Activated naive CD8-positive, alpha-beta T cell treated with anti-CD3 and anti-CD28 coated beads for 36 hours (primary cell): ENCODE measurements around the gene PSMC3. TPM values are rescaled to one million over a fixed set of nuclear protein-coding genes. Genes with fewer than 3 reads are reported as not detected.

Experiments used
- DNase-seq: peaks from one replicate; pipeline ENCODE4 v3.0.0; 2021
- H3K27ac Mint-ChIP-seq: one replicate; pipeline ENCODE4 v1.8.0; 2022; ENCODE audit warnings: mild to moderate bottlenecking, moderate library complexity, mixed read lengths
- H3K27me3 Mint-ChIP-seq: one replicate; pipeline ENCODE4 v1.8.0; 2022; ENCODE audit warnings: mild to moderate bottlenecking, mixed read lengths
- H3K36me3 Mint-ChIP-seq: one replicate; pipeline ENCODE4 v1.8.0; 2021; ENCODE audit warnings: mild to moderate bottlenecking, mixed read lengths
- H3K4me1 Mint-ChIP-seq: one replicate; pipeline ENCODE4 v1.8.0; 2021; ENCODE audit warnings: mixed read lengths
- H3K4me3 Mint-ChIP-seq: one replicate; pipeline ENCODE4 v1.8.0; 2022; ENCODE audit warnings: mild to moderate bottlenecking, moderate library complexity, mixed read lengths
- H3K9me3 Mint-ChIP-seq: one replicate; pipeline ENCODE4 v1.8.0; 2022; ENCODE audit warnings: mixed read lengths
- total RNA-seq, 2 experiments: library from RNA; stranded (reverse); gene quantifications; one replicate each; pipeline ENCODE4 v1.2.3, GENCODE V29; 2021

The PSMC3 gene
- total RNA-seq, 2 experiments from 2014 or later: 168 to 176 TPM

DNA sequence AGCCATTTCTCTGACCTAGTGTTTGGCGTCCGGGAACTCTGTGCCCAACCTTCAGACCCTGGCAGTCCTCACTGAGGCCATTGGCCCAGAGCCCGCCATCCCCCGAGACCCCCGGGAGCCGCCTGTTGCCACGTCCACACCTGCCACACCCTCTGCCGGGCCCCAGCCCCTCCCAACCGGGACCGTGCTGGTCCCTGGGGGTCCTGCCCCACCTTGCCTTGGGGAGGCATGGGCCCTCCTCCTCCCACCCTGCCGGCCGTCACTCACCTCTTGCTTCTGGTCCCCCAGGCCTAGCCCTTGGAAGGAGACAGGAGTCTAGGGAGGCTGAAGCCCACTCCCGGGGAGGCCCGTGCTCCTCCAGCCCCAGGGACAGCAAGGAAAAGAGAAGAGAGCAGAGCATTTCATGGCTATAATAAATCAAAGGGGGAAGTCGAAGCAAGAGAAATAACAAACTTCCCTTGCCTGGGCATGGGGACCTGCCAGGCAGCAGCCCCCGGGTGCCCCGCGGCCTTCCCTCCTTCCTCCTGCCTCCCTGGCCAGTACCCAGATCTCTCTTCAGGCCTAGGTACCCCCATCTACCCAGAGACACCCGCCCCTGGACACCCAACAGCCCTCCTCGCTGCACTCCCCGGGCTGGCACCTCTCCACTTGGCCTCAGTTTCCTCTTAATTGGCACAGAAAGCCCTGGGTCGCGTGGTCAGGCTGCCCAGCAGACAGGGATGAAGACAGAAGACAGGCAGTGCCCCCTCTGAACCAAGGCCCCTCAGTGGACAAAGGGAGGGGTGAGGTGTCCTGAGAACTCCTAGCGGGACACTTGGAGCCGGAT lies 30.8 kb downstream of the PSMC3 start:
- Mint-ChIP-seq H3K27me3 (no peaks in the 10 kb centered on the region), H3K9me3 (no peaks in the 10 kb centered on the region), H3K36me3 (no peaks in the 10 kb centered on the region), H3K4me1 (peaks cover 22% of the 10 kb centered on the region), H3K4me3 (peak overlapping the region; percentile 18), H3K27ac (peak overlapping the region; percentile 92)
- no peak for DNase-seq

DNA sequence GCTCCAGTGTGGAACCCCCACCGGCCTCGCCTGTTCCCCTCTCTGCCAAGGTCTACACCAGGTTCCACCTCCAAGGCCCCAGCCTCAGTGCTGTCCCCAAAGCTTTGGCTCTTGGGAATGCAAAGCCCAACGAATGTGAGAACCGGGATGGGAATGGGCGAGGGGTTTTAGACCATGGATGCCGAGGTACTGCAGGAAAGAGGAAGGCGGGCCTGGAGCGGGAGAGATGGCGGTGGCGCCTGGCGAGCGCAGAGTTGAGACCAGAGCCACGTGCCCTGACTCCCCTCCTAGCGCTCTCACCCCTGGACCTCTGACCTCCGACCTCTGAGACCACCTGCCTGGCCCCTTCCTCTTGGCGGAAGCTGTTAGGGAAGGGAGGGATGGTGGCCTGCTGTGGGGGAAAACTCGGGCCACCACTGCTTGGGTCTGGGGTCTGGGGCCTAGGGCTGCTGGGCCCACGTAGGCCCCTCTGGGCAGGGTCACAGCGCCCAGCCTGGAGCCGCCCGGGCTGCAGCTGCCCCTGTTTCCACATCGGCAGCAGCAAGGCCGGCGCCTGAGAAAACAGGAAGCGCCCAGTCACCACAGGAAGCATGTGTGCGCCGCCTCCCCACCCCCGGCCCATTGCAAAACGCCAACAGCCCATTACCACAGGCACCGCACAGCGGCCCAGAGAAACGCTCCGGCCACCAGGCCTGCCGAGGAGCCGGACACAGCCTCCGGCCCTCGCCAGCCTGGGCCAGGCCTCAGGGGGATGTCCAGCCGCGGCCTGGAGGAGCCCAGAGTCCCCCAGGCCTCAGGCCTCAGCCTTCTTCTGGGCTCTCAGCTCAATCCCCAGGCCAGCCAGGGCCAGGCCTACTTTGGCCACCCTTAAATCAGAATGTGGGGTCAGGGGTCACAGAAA lies 31.7 kb downstream of the PSMC3 start:
- Mint-ChIP-seq H3K4me3 (peak overlapping the region; percentile 60), H3K4me1 (peaks cover 24% of the 10 kb centered on the region), H3K36me3 (no peaks in the 10 kb centered on the region), H3K27ac (peak overlapping the region; percentile 92), H3K27me3 (no peaks in the 10 kb centered on the region), H3K9me3 (no peaks in the 10 kb centered on the region)
- DNase-seq: peak; percentile 58

DNA sequence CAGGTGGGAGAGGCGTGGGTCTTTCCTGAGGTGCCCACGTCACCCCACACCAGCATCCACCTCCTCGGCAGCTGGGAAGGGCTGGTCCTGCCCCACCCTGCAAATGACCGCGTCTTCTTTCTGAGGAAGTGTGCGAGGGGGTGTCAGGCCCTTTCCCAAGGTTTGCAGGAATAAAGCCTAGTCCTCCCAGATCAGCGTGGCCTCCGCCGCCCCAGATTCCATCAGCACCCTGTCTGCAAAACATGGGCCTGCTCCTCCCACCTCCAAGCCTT lies 32.3 kb downstream of the PSMC3 start:
- no peak overlapping the region for H3K4me3 Mint-ChIP-seq
- no peak for DNase-seq
- no peaks in the 10 kb centered on the region for H3K36me3 Mint-ChIP-seq
- no peaks in the 10 kb centered on the region for H3K27me3 Mint-ChIP-seq
- peak overlapping the region; percentile 92 for H3K27ac Mint-ChIP-seq
- H3K4me1 Mint-ChIP-seq: peaks cover 26% of the 10 kb centered on the region
- H3K9me3 Mint-ChIP-seq: no peaks in the 10 kb centered on the region

DNA sequence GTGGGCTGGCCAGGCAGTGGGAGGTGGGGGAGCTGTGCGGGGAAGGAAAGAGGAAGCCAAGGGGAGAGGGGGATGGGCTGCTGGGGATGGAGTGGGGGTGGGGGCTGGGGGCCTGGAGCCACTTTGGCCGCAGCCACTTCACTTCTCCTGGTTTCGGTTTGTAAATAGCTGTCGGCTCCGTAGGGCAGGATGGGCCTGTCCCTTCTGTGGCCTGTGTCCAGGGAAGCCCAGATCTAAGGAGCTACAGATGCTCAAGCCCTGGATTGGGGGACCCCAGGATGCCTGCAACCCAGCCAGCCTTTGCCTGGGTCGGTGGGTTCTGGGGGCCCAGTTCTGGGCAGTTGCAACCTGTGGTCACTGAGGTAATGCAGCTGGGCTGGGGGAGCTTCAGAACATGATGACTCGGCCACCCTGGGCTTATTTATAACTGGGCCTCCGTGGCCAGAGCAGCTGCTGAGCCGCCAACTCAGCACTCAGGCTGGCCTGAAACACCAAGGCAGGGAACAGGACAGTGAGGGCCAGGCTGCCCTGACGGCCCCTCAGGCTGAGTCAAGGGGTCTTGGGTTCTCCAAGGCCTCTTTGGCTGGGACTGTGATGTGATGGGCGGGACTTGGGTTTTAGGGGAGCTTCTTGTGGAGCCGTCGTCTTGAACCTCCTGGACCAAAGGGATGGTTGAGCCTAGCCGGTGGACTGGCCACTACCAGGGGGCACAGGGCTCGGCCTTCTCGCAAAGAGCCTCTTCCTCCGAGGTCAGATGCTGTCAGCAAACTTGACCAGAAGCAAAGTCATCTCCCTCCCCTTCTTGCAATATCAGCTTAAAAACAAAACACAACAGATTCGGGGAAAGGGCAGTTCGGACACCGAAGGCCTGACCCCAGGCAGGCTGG lies 32.8 kb downstream of the PSMC3 start:
- no peak overlapping the region for H3K4me3 Mint-ChIP-seq
- peaks cover 32% of the 10 kb centered on the region for H3K4me1 Mint-ChIP-seq
- H3K27me3 Mint-ChIP-seq: no peaks in the 10 kb centered on the region
- no peak for DNase-seq
- H3K9me3 Mint-ChIP-seq: no peaks in the 10 kb centered on the region
- peak overlapping the region; percentile 92 for H3K27ac Mint-ChIP-seq
- no peaks in the 10 kb centered on the region for H3K36me3 Mint-ChIP-seq

DNA sequence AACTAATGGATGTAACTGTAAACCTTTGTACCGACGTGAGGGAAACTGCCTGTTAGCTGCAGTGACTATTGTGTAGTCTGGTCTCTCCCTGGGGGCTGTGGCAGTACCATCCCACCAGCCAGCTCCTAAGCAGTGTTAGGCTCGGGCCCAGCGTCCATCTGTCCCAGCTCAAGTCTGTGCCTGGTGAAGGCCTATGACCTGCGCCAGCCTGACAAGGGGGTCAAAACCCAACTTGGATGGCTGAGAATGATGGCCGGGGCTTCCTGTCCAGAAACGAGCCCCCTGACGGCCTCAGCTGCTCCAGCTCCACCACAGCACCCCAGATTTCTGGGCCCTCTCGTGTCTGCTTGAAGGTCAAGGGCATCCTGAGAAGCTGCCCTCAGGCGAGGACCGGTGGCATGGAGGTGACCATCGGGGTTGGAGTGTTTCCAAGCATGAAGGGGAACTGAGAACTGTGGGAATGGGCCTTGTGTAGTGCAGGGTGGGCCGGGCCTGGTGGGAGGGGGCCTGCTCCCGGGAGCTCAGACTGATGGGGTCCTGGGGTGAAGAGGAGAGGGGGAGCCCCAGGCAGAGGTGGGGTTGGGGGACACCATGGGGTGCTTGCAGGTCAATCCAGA lies 33.6 kb downstream of the PSMC3 start:
- Mint-ChIP-seq H3K4me1 (peaks cover 34% of the 10 kb centered on the region), H3K9me3 (no peaks in the 10 kb centered on the region), H3K4me3 (no peak overlapping the region), H3K27me3 (no peaks in the 10 kb centered on the region), H3K27ac (no peak overlapping the region), H3K36me3 (no peaks in the 10 kb centered on the region)
- no peak for DNase-seq

DNA sequence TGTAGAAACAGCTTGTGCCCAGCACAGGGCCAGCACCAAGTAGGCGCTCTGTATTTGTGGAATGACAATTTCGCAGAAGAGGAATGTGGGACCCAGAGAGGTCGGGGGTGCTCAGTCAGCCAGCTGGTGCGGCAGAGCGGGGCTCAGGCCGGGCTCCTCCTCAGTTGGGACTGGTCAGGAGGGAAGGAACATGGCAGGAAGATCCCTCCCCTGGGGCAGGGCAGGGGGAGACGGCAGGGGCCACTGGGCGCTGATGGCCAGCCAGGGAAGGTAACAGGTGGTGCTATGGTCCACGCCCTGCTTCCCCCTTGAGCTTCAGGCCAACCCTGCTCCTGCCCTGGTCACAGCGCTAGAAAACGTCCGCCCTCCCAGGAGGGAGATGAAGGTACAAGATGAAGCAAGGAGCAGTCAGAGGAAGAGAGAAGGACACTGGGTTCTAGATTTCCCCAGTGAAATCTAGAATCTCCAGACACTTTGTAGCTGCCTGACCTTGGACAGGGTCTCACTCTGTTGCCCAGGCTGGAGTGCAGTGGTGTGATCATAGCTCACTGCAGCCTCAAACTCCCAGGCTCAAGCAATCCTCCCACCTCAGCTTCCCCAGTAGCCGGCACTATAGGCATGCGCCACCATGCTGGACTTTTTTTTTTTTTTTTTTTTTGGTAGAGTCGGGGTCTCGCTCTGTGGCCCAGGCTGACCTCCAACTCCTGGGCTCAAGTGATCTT lies 34.4 kb downstream of the PSMC3 start:
- H3K27ac Mint-ChIP-seq: no peak overlapping the region
- H3K27me3 Mint-ChIP-seq: no peaks in the 10 kb centered on the region
- H3K9me3 Mint-ChIP-seq: no peaks in the 10 kb centered on the region
- DNase-seq: no peak
- no peaks in the 10 kb centered on the region for H3K36me3 Mint-ChIP-seq
- H3K4me1 Mint-ChIP-seq: peaks cover 34% of the 10 kb centered on the region
- no peak overlapping the region for H3K4me3 Mint-ChIP-seq

DNA sequence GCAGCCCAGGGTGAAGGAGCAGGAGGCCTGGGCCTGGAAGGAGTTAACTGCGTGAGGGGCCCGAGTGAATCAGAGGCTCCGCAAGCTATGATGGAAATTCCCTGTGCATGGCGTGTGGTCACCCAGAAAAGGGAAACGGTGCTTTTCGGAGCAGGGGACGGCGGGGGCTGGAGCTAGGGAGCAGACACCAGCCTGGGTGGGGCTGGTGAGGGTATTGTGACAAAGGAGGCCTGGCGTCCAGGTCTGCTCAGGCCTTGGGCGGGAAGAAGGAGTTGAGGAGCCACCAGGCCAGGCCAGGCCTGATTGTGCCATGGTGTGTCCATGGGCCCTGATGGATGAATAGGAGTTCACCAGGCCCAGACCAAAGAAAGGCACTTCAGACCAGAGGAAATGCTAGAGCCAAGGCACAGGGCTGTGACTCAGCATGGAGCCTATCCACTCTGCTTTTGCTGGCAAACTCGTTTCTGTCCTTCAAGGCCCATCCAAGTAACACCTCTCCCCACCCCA lies 35.1 kb downstream of the PSMC3 start:
- Mint-ChIP-seq H3K9me3 (no peaks in the 10 kb centered on the region), H3K4me3 (peak overlapping the region; percentile 23), H3K27ac (no peak overlapping the region), H3K36me3 (no peaks in the 10 kb centered on the region), H3K4me1 (peaks cover 34% of the 10 kb centered on the region), H3K27me3 (no peaks in the 10 kb centered on the region)
- DNase-seq: no peak

DNA sequence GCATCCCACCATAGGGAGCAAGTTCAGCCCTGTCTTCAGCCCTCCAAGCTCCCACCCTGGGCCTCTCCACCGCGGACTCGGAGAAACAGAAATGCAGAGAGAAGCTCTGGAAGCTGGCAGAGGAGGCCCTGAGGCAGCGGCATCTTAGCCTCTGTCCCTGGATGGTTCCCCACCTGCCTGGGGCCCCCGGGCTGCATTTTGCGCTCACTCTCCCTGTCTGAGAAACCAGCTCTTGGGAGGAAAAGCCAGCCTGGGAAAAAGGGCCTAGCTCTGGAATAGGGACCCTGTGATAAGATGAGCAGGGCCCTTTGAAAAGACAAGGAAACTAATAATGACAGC lies 35.8 kb downstream of the PSMC3 start:
- Mint-ChIP-seq H3K27me3 (no peaks in the 10 kb centered on the region), H3K4me1 (peaks cover 30% of the 10 kb centered on the region), H3K4me3 (no peak overlapping the region), H3K36me3 (no peaks in the 10 kb centered on the region), H3K27ac (no peak overlapping the region), H3K9me3 (no peaks in the 10 kb centered on the region)
- DNase-seq: no peak

DNA sequence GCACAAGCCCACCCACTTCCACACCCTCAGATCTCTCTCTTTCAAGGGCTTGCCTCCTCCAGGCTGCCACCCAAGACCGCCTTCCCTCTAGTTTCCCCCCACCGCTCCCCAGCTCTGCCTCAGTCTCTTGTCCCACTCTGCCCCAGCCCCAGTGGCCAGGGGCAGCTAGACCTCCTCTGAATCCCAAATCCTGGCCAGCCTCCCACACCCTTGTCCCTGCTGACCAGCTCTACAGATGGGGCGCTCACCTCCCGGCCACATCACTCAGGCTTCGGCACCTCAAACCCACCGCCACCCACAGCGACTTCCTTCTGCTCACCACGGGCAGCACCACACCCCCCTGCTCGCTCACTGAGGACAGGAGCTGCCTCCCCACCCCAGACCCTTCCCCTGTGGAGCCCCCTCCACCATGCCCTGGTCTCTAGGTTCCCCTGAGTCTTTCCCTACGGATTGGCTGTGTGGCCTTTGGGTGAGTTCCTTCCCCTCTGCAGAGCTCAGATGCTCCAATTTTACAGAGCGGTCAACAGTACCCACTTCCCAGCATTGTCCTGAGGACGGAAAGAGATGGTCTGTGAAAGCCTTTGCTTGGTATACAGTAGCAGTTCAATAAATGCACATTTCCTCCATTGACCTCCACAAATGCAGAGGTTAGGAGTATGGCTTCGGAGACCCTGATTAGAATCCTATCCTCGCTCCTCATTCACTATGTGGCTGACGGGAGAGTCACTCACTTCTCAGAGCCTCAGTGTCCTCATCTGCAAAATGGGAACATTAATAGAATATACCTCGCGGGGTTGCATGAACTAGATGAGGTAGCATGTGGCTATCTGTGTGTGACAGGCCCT lies 36.4 kb downstream of the PSMC3 start:
- peaks cover 29% of the 10 kb centered on the region for H3K4me1 Mint-ChIP-seq
- no peaks in the 10 kb centered on the region for H3K36me3 Mint-ChIP-seq
- H3K27ac Mint-ChIP-seq: peak overlapping the region; percentile 31
- H3K9me3 Mint-ChIP-seq: no peaks in the 10 kb centered on the region
- H3K4me3 Mint-ChIP-seq: no peak overlapping the region
- H3K27me3 Mint-ChIP-seq: no peaks in the 10 kb centered on the region
- DNase-seq: no peak

DNA sequence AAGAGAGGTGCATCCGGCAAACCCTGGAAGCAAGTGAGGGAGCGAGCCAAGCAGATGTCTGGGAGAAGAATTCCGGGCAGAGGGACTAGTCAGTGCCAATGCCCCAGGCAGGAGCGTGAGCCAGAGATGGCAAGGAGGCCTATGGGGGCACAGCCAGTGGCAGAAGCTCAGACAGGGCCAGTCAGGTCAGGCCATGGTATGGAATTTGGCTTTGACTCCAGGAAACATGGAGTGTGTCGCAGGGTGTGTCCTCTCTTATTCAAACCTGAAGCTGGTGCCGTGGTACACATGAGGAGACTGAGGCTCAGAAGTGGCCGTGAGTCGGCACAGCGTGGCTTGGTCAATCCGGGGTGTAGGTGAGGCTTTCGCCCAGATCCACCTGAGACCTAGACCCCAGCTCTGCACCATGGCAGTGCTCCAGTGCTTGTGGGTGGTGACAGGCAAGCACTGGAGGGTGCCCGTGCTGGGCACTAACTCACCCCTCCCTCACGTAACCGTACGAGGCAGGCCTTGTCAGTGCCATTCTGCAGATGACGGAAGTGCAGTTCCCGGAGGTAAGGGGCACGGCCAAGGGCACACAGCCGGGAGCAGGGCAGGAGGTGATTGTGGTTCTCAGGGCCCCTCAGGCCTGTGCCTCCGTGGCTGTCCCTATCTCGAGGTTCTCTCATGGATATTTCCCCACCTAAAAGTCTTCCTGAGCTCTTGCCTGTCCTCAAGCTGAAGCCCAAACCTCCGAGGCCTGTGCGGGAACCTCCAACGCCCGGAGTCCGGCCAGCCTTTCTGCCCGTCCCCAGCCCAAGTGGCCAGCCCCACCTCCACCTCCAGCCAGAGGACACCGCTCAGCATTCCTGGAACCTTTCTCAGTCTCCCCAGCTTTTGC lies 37.3 kb downstream of the PSMC3 start:
- H3K27me3 Mint-ChIP-seq: no peaks in the 10 kb centered on the region
- no peak overlapping the region for H3K27ac Mint-ChIP-seq
- H3K9me3 Mint-ChIP-seq: no peaks in the 10 kb centered on the region
- H3K4me1 Mint-ChIP-seq: peaks cover 24% of the 10 kb centered on the region
- no peak for DNase-seq
- no peak overlapping the region for H3K4me3 Mint-ChIP-seq
- H3K36me3 Mint-ChIP-seq: no peaks in the 10 kb centered on the region

DNA sequence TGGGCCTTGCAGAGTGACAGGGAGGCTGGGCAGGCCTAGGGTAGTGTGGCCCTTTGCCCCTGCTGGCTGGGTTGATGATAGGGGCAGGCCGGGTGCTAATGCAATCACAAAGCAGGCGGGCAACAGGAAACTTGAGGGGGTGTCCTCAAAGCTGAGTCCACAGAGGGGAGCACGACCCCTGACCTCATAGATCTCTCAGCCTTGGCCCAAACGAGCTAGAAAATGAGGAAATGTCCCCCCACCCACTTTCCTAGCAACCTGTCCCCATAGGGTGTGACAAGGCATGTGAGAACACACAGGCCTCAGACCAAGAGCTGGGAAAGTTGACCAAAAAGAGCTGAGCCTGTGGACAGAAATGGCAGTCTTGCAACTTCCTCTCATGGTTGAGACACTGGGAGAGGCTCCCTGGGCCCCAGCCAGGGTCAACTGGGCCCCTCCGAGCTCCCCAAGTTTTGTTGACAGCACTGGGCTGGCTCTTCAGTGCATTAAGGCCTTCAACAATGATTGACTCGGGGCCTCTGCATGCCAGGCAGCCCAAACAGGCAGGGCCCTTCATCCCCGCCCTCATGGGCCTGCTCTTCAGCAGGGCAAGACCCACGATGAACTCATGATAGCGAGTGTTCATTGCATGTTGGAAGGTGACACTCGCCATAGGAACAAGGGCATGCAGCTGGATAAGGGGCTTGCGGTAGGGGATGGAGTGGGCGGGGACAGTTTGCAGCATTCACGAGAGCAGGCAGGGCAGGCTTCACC lies 38.1 kb downstream of the PSMC3 start:
- peak overlapping the region; percentile 11 for H3K27ac Mint-ChIP-seq
- no peak overlapping the region for H3K4me3 Mint-ChIP-seq
- no peaks in the 10 kb centered on the region for H3K36me3 Mint-ChIP-seq
- H3K27me3 Mint-ChIP-seq: no peaks in the 10 kb centered on the region
- DNase-seq: no peak
- H3K4me1 Mint-ChIP-seq: peaks cover 21% of the 10 kb centered on the region
- H3K9me3 Mint-ChIP-seq: no peaks in the 10 kb centered on the region

DNA sequence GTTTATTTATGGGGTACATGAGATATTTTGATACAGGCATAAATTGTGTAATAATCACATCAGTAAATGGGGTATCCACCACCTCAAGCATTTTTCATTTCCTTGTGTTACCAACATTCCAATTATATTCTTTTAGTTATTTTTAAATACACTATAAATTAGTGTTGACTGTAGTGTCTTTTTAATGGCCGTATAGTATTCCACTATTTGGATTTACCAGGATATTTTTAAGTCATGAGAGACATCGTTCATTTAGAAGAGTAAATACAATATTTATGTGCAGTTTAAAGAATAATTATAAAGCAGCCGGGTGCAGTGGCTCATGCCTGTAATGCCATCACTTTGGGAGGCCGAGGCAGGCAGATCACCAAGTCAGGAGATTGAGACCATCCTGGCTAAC lies 41.7 kb downstream of the PSMC3 start:
- Mint-ChIP-seq H3K4me1 (peaks cover 12% of the 10 kb centered on the region), H3K9me3 (no peaks in the 10 kb centered on the region), H3K36me3 (no peaks in the 10 kb centered on the region), H3K4me3 (no peak overlapping the region), H3K27ac (no peak overlapping the region), H3K27me3 (no peaks in the 10 kb centered on the region)
- no peak for DNase-seq
